NK-92 (cell line): ENCODE data around the gene SDC4.
"Not testable (repeated sequence)": the region's sequence is repeated elsewhere in the genome, so short reads cannot be mapped to it uniquely, and the experiment has no call there.

Experiments used
- DNase-seq: peaks from one replicate; lab custom pipeline; 2025; ENCODE audit not compliant: unreplicated experiment; lab: John Stamatoyannopoulos, UW

SDC4 gene

DNA sequence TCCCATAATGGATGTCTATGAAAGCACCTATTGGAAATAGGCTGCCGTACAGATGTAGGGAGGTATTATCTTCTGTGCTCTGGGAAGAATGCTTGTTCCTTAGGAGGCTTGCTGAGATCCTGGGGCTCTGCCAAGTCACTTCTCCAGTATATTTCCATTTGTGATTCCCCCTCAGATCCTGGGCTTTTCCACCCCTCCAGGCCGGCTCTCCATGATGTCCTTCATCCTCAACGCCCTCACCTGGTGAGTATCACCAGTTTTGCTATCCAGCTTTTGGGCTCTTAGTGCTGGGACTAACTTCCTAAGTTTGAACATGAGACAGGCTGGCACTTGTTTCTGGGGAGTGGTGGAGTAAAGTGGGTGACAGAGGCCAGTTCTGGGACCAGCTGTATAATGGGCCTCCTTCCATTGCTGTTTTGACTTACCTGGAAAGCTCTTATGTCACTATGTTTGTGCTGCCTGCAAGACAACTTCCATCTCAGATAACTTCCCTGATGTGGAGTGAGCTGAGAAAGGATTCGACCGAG, 17.3 kb upstream of the SDC4 start:
- DNase-seq = no peak

GRCh38 chr20:45363611-45364492, 15.6 kb upstream of the SDC4 start:
- no peak for DNase-seq

- peak; percentile 94 for DNase-seq
Measured at GRCh38 chr20:45362804-45363610, 14.8 kb upstream of the SDC4 start, which contains the start of gene SYS1. Gene SYS1 (plus strand): TSS chr20:45363156. CDS start chr20:45363532, 376 bp downstream.

GRCh38 chr20:45361793-45362192, 13.6 kb upstream of the SDC4 start:
- no peak for DNase-seq

DNA sequence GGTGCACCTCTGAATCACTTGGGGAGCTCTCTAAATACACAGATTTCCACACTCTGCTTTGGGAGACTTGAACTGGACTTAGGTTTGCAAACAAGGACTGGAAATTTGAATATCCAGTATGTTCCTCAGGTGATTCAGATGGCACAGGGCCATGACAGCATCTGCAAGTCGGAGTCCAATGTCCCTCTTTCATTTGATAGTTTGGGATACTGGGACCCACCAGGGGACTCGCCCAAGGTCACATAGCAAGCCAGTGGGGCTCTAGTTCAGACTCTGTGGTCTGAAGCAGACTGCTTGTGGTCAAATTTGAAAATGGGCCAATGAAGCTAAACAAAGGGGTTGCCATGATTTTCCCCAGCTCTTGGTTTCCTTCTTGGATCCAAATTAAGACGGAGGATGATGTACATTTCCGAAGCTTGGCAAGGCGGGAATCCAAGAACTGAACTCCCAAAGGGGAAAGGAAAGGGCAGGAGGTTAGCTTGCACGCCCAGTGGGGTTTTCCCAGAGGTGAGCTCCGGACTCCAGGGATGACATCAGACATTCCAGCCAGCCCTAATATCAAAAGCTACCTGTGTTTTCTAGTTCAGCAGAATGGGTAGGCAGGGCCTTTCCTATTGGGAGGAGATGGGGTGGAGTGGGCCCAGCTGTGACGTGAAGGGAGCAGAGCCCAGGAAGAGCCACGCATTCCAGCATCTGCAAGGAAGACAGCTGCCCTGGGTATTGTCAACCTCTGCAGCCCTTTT, 11.4 kb upstream of the SDC4 start:
- DNase-seq = no peak

DNA sequence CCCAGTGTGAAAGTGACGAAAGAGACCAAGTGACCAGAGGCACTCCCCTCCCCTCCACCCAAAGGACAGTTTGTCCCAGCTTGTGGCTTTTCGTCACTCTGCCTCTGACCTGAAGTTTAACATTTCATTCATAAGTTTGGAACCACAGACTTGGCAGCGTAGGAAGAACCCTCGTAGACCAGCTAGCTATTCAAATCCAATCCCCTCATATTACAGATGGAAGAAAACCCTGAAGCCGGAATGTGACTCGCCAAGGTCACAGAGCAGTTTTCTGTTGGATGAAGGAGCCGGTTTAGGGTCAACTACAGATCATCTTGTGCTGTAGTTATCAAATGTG, 10.8 kb upstream of the SDC4 start:
- no peak for DNase-seq

DNA sequence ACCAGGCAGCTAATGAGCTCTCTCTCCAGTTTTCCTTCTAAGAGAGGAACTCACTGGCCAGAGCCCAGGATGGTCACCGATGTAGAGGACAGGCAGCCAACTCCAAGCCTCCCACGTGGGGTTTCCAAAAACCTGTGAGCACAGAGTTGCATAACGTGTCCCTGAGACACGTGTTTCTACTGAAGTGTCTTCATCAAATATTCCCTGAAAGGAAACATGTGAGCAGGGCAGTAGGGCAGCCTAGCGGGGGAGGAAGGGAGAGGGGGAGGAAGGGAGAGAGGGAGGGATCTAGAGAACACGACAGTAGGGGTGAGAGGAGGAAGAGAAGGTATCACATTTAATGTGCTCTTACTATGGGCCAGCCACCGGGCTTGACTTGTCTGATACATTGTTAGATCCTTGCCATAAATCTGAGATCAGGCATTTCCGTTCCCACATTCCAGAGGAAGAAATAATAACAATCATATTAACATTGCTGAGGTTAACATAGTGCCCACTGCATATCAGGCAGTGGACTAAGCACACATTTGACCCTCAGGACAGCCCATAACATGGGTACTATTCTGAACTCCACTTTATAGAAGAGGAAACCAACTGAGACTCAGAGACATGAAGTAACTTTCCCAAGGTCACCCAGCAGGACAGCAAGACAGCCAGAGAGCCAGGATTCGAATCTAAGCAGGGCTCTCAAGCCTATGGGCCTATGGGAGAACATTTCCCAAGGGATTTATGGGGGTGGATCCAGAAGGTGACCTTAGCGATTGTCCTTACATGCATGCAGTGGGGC, 10.3 kb upstream of the SDC4 start:
- no peak for DNase-seq

DNA sequence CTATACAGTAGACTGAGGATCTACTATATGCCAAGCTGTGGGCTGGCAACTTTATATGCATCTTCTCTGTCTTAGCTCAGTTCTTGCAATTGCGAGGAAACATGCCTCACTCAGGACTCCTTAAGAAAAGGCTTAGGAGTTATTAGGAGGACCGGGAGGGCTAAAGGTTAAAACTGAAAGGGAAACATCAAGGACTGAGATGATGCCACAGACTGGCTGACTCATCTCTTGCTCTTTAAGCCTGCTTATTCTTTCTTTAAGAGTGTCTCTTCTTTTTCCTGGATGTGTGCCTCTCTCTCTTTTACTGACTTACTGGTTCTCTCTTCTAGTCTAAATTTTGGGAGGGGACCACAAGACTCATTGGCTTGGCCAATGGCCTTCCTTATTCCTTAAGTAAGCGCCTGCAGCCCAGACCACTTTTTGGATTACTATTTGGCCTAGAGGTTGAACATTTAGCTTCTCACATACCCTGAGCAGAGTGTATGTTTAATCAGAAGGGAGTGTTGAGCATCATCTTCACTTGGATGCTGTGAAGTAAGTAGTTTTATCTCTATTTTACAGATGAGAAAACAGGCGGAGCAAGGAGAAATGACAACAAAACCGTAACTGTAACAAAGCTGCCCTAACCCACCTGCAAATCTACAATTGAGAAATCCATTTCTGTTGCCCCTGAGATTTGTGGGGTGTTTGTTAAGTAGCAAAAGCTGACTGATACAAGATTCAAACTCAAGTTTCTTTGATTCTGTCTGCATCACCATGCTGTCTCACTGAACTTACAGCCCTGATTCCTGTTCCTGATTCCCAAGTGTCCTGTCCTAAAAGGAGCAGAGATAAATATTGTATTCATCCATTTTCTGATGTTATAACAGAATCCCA, 7.2 kb upstream of the SDC4 start:
- DNase-seq = no peak

DNA sequence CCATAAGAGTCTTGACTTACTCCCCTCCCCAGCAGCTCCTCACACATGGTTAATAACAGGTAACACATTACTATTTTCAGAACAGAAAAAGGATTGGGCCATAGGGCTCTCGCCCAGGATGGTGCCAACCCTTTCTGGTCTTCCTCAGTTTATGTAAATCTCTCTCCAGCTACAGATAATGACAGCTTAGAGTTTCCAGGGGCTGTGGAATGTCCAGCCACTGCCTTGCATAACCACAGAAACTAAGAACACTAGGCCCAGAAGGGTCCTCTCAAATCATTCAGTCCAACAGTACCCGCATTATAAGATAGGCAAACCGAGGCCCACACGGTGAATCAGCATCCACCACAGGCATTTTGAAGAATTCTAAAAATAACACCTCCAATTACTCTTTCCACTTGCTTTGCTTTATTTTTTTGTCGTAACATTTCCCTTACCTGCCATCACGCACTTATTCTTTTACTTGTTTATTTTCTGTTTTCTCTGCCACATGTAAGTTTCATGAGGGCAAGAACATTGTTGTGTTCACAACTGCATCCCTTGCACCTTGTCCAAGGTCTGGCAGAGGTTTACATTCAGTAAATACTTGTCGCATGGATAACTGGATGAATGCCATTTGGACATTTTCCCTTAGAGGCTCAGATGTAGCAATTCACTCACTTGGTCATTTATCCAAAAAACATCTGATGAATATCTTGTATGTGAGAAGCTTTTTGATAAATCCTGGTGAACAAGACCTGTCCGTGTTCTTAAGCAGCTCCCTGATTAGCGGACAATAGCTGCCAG, 6.4 kb upstream of the SDC4 start:
- no peak for DNase-seq

GRCh38 chr20:45353746-45354145, 5.5 kb upstream of the SDC4 start:
- no peak for DNase-seq

DNA sequence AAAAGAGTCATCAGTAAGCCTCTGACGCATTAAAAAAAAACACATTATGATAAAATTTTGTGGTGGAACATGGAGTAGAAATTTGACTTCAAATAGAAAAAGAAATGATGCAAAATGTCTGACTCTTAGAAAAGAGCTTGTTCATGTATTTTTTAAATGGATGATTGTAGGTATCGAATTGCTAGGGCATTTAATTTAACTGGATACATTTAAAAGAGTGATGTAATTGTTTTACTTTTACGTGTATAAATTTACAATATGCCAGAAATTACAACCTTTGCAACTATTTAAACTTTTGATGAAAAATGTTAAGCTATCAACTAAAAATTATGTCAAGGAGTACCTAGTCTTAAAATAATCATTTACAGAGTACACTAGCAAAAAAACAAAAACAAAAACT, 4.5 kb upstream of the SDC4 start:
- DNase-seq = no peak

GRCh38 chr20:45350795-45351194, 2.6 kb upstream of the SDC4 start:
- DNase-seq = not testable (repeated sequence)

DNA sequence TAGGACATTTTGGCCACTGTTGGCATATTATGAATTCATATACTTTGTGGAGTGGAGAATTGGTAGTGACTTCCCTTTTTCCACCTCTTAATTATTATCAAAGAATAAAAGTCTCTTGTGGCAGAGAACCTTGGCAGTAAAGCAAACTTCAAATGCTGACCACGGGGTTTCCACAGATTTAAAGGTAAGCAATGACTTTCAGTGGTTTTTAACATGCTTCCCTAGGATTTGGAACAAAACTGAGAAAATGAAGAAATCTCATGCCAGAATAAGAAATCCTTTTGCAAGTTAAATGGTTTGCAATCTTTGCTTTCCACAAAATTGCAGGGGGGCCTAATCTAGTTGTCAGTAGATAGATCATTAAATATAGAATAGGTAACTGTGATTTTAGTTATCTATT, 2.0 kb upstream of the SDC4 start:
- DNase-seq = no peak

GRCh38 chr20:45347297-45347935, 808 bp downstream of the SDC4 start:
- DNase-seq = no peak

GRCh38 chr20:45346851-45347250, 1.4 kb downstream of the SDC4 start:
- DNase-seq = no peak

GRCh38 chr20:45346291-45346718, 1.9 kb downstream of the SDC4 start:
- no peak for DNase-seq

DNA sequence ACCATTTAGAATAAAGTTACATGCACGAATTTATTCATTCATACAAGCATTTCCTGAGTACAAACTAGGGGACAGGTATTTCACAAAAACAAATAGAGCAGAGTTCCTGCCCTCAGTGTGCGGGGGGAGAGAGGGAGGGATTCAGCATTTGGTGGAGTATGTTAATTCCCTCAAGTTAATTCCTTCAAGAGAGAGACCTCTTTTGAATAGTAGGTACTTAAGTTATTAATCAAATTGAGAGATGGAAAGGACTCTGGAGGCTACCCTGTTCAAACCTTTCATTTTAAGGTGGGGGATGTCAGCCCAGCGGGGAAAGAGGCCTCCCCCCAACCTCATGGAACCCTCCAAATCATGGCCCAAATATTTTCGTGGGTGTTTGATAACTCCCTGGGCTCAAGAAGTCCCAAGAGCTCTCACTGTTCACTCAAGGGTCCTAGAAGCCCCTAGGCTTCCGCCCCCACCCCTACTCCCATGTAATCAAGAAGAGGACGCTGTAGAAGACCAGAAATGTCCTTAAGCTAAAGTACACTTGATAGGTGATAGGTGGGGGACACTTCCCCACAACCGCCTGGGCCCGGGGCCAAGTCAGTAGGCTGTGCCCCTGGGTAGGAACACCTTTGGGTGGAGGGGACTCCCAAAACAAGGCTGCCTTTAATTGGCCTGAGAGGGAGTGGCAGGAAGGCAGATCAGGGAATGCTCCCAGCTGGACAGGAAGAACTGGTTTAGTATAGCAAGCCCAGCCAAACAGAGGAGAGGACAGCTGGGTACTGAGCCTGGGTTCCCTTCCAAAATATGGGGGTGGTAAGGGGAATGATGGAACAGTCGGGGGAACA, 2.9 kb downstream of the SDC4 start:
- DNase-seq = no peak
